HG03354 (cell line): ENCODE results near the gene RPP38.

Source experiments
- ATAC-seq: cut with Tn5 transposase; IDR thresholded peaks from one replicate; pipeline ENCODE4 v1.9.1; 2021; ENCODE audit warnings: mild to moderate bottlenecking; ENCODE audit not compliant: unreplicated experiment, poor library complexity, severe bottlenecking

The RPP38 gene

DNA sequence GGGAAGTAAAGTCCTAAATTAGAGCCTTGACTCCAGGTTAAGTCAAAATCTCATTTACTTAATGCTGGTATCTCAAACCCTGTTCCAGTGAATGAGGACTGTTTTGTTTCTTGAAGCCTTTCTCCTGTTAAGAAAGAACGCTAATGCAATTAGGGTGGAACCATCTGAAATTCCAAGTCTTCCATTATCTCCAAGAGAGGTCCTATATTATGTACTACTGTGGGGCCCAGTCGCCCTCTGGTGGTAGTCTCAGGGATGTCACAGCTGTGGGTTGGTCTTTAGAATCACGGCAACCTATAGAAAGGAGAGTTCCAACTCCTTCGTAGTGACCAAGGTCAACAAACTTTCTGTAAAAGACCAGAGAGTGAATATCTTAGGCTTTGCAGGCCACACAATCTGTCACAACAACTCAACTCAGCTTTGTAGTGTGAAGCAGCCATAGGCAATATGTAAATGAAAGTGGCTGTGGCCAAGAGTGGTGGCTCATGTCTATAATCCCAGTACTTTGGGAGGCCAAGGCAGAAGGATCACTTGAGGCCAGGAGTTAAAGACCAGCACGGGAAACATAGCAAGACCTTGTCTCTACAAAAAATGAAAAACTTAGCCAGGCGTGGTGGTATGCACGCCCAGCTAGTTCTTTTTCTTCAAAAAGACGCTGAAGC is 9.3 kb downstream of the RPP38 start:
- peak; percentile 96 for ATAC-seq

DNA sequence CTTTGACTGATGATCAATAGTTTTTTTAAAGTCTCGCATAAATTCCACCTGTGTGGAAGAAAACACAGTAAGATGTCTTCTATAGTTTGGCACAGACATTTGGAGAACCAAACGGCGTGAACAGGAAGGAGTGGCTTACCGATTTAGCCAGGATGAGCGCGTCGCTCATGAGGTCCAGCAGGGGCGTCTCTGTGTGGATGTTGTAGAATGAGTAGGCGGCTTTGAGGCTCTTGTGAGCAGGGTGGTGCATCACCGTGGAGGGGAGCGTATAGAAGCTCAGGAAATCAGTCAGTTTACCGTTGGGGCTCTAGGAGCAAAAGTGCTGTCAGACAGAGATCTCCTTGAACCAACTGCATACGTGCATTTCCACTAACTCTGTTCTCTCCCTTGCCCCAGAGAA is 15.5 kb downstream of the RPP38 start:
- no peak for ATAC-seq

DNA sequence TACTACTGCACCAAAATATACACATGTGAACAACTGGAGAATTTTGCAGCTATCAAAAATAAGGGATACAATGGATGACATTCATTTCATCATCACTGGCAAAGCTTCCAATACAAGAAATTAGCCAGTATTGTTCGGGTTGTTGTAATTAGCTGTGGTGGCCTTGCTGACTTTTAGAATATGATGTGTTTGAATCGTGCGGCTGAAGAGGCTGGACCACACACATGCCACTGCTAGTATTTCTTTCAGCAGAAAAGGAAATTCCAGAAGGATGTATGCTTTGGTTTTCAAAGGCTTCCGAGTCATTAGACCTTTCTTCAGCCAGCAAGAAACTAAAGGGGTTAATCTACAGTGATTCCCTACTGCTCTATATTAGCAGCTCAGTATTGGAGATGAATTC is 16.6 kb downstream of the RPP38 start:
- ATAC-seq: no peak

DNA sequence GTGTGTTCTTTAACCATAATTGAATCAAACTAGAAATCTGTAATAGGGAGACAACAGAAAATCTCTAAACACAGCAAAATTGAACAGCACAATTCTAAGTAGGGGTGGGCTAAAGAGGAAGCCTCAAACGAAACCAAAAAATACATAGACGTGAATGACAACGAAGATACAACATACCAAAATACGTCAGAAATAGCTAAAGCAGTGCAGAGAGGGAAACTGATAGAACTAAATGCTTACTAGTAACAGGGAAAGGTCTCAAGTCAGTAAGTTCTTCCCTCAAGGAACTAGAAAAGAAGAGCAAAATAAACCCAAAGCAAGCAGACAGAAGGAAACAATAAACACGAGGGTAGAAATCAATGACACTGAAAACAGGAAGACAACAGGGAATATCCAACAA is 19.1 kb downstream of the RPP38 start:
- no peak for ATAC-seq

DNA sequence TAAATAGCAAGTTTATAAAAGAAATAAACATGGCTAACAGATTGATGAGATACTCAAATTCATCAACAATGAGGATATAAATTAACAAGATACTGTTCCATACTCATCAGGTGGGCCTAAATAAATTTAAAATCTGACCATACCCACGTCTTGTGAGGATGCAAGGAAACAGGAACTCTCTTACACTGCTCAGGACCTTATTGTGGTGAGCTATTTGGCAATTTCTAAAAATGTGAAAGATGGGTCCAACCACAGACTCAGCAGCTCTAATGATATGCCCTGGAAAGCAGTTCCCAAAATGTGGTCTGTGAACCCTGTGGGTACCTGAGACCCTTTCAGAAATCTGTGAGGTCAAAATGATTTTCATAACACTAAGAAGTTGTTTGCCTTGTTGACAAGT is 21.5 kb downstream of the RPP38 start:
- ATAC-seq: no peak

DNA sequence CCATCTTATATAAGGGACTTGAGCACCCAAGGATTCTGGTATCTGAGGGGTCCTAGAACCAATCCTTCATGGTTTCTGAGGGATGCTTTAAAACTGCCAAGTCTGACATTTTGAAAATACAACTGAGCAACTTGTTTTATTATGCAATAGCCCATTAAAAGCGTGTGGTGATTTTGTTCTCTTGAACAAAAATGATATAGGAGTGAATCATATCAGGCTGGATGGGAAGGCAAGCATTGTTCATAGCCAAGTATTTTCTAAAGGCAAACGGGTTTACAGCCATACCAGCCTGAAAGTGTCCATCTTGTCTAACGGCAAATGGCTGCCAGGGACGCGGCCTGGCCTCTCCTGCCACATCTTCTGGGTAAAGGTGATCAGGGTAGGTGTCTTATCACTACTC is 23.4 kb downstream of the RPP38 start:
- ATAC-seq: no peak

DNA sequence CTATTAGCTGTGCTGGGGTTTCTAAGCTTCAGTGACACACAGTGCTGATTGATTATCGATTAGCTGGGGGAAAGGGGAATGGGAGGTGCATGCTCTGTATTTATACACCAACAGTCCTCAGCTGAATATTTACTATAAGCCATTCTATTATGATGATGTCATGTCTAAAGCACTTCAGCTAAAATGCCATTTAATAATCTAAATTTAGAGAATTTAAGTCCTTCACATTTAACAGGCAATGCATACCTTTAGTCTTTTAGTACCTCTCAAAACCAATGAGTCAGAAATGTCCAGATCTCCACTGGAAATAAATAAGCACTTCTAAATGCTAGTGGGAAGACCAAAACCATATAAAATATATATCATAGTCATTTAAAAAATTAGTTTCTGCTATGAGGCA is 24.6 kb downstream of the RPP38 start:
- ATAC-seq: no peak

DNA sequence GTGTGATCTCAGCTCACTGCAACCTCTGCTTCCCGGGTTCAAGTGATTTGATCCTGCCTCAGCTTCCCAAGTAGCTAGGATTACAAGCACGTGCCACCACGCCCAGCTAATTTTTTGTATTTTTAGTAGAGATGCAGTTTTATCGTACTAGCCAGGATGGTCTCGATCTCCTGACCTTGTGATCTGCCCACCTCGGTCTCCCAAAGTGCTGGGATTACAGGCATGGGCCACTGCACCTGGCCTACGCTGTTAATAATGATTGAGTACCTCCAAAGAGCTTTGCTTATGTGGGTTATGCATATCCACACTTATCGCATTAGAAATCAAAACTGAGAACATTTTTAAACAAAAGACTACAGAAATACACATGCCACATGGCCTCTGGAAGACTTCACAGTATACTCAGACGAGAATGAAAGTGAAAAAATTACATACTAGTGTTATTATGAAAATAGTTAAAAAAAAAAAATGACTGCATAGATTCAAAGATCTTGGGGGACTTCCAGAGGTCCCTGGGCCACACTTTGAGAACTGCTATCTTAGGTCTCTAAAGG is 25.4 kb downstream of the RPP38 start:
- ATAC-seq: peak; percentile 93

DNA sequence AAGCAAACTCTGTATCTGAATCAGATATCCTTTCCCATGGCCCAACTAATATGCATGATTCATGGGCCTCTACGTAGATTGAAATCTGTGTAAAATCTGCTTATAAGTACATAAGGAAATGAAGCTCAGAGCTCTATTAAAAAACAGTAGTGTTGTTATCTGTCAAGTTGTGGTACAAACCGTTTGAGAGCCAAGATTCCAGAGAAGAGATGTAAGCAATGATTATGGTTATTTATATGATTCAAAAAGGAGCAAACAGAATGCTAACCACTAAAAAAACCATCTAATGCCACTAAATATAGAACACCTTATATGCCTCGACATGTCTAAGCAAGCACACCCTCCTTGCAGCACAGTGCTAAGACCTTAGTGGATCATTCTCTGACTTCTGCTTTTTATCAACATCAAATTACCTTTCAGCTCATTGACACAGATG is 26.6 kb downstream of the RPP38 start:
- ATAC-seq: no peak

DNA sequence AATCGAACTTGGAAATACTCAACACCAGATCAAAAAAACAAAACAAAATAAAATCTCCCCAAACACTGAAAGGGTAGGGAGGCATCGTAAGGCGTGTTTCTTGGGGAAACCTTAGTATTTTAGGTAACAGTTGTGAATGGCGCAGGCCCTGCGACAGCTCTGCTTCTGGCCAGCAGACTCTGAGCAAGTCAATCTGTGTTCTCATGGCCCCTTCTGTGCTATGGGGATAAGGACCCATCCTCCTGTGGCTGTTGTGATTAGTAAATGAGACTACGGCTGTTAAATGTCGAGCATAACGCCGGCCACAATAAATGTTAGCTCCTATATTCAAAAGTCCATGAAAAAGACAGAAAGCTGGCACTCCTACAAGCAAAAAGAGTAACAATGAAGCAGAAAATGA is 27.0 kb downstream of the RPP38 start:
- no peak for ATAC-seq

DNA sequence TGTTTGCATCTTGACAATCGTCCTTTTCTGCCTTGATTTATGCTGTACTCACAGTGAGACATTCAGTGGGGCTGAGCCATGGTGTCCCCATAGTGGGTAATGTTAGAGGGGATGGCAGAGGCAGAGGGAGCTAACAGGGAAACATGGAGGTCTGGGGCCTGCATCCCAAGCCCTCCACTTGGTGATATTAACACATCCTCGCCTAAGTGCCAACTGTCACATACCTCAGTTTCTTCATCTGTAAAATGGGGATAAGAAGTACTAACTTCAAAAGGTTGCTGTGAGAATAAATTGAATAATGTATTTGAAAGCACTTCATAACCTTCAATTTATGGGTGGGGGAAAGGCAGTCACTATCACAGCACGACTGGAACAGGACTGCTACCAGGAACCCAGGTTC is 27.8 kb downstream of the RPP38 start:
- no peak for ATAC-seq

DNA sequence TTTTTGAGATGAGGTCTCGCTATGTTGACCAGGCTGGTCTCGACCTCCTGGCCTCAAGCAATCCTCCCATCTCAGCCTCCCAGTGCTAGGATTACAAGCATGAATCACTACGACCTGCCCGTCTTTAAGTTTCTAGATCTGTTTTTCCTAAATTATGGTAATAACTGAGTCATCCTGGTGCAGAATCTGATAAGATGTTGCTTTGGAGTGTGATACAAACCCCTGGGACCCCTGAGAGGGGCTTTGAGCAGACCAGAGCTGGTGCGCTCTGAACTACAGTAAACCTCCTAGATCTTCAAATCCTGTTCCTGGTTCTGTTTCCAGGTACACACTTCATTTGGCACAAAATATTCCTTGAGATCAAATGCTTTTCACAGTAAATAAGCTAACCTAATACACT is 34.2 kb downstream of the RPP38 start:
- no peak for ATAC-seq

DNA sequence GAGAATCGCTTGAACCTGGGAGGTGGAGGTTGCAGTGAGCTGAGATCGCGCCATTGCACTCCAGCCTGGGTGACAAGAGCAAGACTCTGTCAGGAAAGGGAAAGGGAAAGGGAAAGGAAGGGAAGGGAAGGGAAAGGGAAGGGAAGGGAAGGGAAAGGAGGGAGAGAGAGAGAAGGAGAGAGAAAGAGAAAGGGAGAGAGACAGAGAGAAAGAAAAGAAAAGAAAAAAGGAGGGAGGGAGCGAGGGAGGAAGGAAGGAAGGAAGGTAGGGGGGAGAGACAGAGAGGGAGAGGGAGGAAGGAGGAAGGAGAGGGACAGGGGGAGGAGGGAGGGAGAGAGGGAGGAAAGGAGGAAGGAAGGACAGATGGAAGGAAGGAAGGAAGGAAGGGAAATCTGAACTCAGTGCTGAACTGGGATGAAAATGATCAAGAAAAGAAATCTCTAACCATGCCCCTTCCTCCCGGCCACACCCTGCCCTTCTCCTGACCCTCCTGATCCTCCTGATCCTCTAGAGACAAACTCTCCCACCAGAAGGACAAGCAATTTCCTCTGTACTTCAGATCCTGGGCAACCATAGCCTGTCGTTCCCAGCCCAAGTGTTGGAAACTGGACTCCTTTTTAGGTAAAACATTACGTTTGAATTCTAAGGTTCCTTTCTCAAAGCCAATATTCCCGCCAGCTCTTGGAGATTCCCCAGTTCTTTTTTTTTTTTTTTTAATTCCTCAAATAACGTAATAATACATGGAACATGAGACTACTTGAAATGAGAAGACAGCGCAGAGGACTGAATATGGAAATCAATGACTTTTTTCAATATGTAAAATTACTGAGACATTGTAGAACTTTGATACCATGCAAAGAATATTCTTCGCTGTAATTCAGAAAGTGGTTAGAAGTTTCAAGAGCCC is 39.2 kb downstream of the RPP38 start:
- ATAC-seq: no peak

DNA sequence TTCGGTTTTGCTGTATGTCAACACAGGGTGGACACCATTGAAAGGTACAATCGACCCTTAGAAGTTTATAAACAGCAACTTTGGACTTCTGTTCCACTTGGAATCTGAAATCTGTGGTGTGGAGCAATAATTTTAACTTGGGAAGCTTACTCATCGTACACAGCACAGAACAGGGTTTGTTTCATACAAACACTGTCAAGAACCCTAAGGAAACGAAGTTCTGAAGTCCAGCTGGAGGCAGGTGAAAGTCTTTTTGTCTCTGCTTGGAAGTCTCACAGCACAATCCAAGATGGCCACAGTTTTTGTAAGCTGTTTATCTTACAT is 39.8 kb downstream of the RPP38 start:
- ATAC-seq: no peak

DNA sequence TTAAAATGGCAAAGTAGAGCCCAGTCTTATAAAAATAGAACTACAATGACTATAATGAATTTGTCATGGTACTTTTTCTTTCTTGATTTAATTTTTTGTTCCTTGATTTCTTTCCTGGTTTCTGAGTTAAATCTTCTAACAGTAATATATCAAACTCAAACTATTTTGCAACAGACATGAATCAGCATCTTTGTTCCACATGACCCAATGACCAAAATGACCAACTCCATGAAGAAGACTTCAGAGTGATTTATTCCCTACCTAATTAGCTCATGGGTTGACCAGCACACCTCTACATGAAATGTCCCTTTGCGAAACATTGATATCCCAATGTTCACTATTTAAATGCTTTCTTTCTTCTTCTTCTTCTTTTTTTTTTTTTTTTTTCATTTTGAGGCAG is 40.5 kb downstream of the RPP38 start:
- no peak for ATAC-seq

DNA sequence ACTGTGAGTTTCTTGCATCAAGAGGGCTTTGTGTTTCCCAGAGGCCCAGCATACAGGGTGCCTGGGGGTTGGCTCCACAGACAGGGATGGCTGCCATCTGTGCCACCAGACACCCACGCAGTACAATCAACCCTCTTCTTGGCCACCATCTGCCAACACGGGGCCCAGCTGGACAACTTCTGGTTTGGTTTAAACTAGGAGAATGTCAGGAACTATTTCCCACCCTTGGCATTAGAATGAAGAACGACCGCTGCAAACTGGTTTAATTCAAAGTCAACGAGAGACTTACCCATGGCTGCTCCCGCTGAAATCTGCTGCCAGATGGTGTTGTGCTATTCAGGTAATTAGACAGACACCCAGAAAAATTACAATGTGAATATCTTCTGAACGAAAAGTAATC is 43.5 kb downstream of the RPP38 start:
- ATAC-seq: no peak

DNA sequence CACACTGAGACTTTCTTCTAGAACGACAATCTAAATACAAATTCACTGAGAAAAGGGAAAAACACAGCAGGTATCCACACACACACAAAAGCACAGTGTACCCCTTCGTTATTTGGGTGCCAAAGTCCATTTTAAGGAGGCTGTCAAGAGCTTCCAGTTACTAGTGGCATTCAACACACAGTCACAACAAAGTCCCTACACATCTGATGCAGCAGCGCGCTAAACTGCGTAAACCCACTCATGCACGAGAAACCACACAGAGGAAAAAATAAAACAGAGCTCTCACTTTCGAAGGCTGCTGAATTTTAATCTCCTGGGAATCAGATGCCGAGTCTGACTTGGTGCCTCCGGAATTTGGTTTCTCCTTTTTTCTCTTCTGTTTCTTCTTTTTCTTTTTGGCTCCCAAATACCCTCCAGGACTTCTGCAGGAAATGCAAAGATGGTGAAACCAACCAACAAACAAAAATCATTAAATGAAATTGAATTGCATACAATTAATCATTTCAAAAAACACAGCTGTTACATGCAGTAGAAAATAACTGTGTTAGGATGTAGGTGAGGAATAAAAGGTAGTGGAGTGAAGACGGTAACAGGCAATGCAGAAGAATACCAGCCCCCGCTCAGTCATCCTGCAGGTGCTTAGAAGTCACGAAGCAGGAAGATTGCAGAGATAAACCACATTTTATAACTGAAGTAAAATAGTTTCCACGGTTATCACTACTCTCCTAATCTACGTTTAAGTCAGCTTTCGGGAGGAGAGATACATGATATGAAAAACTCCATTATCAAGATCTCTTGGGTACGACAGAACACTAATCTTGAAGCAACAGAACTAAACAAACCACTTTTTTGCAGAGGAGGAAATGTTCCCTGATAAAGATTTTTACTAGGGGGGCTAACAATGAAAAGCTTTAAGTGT is 44.2 kb downstream of the RPP38 start:
- ATAC-seq: peak; percentile 94

DNA sequence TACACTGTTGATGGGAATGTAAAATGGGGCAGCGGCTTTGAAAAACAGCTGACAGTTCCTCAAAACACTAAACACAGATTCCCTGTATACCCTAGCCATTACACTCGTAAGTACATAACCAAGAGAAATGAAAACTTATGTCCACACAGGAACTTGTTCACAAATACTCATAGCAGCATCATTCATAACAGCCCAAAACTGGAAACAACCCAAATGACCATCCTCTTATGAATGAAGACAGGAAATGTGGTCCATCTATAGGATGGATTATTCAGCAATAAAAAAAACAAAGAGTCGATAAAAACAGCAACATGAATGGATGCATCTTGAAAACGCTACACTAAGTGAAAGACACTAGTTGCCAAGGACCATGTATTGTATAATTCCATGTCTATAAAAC is 47.6 kb downstream of the RPP38 start:
- no peak for ATAC-seq

DNA sequence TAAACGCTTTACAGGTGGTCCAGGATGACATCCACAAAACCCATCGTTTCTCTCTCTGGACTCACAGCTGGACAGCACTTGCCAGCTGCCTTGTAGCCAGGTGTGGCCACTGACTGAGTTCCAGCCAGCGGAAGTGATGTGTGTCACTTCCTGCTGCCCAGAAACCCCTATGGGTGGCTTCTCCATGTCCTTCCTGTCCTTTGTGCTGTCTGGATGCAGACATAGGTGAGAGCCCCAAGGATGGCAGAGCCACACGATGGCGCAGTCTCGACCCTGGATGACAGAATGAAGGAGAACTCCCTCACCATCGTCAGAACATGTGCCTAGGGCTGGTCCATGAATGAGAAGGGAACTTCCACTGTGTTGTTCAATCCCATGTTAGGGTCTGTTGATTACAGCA is 49.2 kb downstream of the RPP38 start:
- no peak for ATAC-seq
